NCI-H345 treated with DMSO at 0.1 percent for 48 hours (cell line): ENCODE measurements around the gene SEPTIN3.
"Not testable (repeated sequence)": the region's sequence is repeated elsewhere in the genome, so short reads cannot be mapped to it uniquely, and the experiment has no call there.

Experiments
- DNase-seq: peaks from one replicate; lab custom pipeline; 2025; ENCODE audit not compliant: unreplicated experiment; lab: John Stamatoyannopoulos, UW

The SEPTIN3 gene

DNA sequence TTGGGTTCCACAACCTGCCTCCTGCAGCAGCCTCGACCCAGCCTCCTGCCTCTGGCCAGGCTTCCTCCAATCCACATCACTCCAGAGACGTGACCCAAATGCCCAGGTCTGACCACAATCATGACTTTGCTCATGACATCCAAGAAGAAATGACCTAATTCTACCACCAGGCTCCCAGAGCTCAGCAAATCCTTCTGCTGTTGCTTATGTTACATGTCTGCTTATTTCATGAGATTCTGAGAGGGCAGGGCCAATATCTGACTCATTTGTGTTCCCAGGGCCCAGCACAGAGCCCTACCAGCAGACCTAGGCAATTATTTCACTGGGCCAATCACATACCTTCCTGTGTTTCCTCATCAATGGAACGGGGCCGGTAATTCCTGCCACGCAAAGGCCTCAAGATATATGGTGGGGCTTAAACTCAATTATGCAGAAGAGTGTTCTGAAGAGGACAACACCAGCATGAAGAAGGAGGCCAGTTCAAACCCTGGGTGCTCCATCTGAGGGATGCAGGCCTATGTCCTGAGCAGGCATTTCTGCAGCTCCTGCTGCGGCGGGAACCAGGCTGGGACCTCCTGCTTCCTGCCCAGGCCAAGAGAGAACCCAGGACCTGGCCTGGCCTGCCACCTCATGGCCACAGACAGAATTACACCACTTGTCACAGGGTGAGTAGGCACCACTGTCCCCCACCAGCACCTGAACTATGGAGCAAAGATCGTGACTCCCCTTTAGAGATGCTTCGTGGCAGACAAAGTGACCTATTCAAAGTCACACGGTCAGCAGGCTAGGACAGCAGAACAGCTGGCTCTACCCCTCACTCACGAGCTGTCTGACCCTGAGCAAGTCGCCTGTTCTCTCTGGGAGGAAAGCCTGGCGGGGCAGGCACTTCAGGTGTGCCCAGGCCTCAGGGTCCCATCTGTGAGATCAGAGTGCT is 28.1 kb upstream of the SEPTIN3 start:
- peak; percentile 15 for DNase-seq

DNA sequence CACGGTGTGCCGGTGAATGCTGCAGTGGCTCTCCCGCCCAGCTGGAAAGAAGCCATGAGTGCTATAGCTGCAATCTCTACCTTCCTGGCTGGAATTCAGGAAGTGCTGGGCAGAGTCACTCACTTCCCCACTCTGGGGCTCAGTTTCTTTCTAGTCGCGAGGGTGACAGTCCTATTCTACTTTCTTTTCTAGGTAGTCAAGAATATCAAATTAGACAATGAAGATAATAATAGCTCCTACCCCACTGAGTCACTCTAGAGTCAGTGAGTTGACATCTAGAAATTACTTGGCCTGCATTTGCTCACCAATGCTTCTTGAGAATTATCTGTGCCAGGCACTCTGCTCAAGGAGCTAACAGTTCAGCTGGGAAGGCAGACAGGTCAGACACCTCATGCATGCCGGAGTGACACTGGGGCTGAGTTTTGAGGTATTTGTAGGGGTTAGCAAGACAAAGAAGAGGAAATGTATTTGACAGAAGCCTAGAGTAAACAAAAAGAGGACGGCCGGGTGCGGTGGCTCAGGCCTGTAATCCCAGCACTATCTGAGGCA is 25.5 kb upstream of the SEPTIN3 start:
- DNase-seq, result no peak

DNA sequence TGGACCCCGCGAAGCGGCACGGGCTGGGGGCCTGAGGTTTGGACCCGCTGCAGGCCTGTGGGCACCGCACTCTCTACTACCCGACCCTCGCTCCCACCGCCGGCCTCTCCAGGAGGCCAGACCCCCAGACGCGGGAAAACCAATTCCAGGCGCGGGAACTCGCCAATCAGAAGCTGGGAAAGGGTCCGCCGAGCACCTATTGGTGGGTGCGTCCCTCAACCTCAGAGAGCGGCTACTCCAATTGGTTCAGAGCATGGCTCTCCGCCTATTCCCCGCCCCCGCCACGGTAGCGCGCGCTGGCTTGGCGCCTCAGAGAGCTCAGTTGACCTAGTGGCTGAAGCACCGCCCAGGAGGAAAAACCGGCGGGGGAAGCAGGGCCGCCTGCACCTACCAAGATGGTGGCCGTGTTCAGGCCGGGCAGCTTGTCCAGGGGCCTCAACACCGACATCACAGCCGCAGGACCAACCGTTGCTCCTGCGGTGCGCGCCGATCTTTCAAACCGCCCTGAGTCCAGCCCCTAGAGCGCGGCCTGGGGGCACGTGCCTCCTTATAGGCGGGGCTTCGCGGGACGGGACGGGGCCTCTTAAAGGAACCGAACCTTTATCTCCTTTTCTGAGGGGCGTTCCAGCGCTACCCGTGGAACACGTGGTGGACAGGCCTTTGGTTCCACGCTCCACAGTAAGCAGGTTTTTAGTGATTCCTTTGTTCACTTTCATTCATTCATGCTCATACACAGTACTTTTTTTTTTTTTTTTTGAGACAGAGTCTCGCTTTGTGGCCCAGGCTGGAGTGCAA is 22.4 kb upstream of the SEPTIN3 start, which contains the start of gene CENPM:
Gene CENPM, minus strand, starts transcription at position 524 of the 795 bp plus-strand sequence. Its CDS starts 76 bp downstream, at position 448.
- DNase-seq, result peak; percentile 82

DNA sequence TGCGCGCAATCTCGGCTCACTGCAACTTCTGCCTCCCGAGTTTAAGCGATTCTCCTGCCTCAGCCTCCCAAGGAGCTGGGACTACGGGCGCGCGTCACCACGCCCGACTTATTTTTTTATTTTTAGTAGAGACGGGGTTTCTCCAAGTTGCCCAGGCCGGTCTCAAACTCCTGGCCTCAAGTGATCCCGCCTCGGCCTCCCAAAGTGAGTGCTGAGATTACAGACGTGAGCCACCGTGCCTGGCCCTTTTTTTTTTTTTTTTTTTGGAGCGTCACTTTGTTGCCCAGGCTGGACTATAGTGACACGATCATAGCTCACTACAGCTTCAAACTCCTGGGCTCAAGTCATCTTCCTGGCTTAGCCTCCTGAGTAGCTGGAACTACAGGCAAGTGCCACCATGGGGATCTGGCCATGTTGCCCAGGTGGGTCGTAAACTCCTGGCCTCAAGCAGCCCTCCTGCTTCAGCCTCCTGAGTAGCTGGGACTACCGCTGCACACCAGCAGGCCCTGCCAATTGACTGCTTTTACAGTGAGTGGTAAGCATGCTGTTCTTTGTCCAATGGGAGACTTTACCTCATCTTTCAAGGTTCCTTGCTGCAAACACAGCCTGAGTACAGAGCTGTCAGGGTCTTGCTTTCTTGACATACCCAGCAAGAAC is 21.7 kb upstream of the SEPTIN3 start:
- DNase-seq, result no peak

DNA sequence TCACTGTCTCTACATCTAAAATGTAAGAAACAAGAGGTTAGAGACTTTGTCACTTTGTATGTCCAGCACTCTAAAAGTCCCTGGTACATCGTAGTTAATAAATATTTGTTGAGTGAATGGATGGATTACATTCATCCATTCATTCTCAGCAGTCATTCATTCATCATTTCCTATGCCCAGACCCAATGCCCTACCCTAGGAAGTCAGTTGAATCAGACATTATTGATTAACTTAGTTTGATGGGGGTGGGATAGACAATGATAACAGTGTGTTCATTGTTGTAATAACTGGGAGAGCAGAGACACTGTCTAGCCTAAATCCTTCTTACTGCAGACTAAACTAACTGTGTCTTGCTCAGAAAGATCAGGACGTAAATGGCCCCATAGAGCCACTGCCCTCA is 21.1 kb upstream of the SEPTIN3 start:
- no peak for DNase-seq

DNA sequence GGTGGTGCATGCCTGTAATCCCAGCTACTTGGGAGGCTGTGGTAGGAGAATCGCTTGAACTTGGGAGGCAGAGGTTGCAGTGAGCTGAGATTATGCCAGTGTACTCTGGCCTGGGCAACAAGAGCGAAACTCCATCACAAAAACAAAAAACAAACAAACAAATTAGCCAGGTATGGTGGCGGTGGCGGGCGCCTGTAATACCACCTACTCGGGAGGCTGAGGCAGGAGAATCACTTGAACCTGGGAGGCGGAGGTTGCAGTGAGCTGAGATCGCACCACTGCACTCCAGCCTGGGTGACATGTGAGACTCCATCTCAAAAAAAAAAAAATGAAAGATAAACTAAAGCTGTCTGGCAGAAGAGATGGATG is 20.3 kb upstream of the SEPTIN3 start:
- DNase-seq, result not testable (repeated sequence)

DNA sequence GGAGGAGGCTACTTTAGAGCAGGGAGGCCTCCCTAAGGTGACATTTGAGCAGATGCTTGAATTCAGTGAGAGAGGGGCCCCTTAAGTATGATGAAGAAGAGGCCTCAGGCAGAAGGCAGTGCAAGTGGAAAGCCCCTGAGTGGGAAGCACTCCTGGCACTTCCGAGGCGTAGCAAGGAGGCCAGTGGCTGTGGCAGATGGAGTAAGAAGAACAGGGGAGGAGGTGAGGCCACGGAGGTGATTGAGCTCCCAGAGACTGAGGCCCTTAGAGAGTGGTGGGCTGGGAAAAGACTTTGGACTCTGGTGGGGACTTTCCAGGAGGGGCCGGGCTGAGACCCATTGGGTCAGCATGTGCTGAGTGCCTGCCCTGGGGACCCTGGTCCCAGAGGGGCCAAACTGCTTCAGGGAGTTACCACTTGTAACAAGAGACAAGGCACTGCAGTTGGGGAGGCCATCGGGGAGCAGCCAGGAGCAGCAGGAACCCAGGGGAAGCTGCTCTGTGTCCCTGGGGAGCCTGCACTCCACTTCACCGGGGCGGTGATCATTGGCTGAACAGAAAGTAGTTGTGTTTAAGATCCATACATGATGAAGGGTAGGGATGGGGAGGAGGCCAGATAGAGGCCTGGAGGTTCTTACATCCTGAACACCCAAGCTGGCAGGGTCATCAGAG is 19.8 kb upstream of the SEPTIN3 start:
- no peak for DNase-seq

DNA sequence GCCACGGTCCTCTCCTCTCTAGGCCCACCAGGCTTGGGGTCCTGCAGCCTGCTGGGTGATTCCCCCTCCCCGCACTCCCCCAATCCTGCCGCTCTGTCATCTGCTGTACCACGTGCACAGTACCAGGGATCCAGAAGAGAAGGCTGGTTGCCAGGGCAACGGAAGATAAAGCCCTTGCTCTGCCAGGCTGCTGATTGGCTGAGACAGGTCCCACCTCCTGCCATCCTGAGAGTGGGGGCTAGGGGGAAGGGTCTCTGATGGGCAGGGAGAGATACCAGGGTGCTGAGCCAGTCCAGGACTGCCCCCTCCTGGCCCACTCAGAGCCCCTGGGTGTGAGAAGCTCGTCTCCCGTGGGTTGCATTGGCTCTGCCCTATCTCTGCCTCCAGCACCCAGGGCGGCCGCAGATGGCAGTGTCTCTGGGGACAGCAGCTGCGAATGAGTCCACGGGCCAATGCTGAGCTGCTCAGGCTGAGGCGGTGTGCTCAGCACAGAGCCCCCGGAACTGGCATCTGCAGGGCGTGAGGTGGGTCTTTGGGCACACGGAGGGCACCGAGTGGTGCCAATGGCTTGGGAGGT is 17.3 kb upstream of the SEPTIN3 start, which contains the start of gene SMIM45:
Gene SMIM45, plus strand, starts transcription at position 253 of the 577 bp plus-strand sequence.
- no peak for DNase-seq

DNA sequence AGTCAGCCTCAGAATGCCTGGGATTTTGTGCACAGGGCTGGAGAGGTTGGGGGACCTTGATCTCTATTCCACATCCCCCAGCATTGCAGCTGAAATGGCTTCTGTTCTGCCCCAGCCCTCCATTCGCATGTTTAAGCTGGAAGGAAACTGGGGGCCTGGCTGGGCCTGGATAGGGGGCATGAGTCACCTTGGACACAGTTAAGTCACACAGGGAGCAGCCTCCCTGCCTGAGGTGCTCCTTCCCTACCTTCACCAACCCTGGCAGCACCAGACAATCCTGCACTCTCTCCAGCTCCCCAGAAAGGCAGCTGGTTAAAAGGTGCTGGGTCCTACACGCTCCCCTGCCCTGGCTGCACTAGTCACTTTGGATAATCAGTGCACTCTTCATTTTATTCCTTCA is 16.5 kb upstream of the SEPTIN3 start:
- DNase-seq, result no peak

DNA sequence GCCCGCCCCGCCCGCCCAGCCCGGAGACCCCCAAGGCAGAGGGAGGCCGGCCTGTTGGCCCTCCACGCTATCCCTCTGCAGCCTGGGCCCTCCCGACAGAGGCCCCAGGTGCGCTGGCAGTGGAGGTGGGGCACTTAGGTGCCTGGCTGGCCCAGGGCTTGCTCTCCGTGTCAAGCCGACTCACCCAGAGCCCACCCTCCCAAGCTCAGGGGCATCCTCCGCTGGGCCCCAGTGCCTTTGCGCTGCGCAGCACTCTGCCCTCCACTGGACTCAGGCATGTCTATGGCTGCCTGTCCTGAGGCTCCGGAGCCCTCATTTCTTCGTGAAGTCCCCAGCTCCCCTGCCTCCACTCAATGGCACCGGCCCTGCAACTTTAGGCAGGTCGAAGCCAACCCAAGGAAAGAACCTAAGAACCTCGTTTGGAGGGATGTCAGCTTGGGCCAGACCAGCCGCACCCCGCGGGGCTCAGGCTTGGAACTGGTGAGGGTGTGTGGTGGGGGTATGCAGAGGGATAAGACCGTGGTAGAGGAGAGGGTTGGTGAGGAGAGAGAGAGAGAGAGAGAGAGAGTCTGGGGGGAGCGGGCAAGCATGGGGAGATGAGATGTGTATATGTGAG is 11.2 kb upstream of the SEPTIN3 start:
- no peak for DNase-seq

DNA sequence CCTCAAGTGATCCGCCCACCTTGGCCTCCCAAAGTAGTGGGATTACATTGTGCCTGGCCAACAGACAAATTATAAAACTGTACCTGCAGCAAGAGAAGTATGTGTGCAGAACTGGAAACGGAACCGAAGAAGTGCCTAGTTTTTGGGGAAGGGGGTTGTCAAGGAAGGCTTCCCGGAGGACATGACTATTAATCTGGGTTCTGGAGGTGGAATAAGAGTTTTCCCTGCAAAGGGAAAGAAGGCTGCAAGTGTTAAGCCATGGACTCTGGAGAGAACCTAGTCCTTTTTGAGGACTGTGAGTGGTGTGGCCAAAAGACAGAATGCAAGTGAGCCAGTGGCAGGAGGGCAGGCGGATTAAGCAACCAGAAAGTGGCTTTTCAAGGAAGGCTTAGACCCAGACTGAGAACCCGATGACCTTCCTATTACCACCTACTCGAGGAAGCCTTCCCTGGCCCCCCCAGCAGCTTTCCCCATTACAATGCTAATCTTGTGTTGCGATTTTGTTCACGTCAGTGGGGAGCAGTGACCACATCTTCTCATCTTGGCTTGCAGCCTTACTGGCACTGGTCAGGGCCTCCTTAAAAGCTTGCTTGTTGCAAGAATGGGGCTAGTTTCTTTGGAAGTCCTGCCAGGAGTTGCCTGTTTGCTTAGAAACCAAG is 5.7 kb upstream of the SEPTIN3 start:
- DNase-seq, result no peak

DNA sequence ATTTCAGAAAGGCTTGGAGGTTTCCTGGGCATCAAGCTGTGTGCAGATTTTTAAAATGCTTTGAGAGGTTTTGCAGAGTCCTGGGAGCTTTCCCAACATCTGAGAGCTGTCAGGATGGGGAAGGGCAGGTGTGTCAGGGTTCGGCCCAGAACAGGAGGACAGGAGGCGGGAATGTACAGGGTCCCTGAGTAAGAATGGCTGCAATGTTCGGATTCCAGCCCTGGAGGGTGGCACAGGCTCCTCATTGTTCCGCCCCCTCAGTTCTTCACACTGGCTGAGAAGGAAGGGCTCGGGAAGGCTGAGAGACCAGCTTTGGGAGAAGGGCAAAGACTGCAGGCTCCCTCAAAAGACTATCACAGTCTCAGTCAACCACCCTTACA is 5.1 kb upstream of the SEPTIN3 start:
- no peak for DNase-seq

DNA sequence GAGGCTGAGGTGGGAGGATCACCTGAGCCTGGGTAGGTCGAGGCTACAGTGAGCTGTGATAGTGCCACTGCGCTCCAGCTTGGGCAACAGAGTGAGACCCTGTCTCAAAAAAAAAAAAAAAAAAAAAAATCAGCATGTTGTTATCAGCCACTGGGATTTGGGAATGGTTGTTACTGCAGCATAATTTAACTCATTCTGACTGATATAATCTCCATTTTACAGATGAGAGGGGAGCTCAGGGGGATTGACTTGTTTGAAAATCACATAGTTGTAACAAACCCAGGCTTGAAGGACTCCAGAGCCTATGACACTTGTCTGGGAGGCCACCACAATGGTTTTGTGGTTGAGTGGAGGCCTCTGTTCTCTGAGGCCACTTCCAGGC is 3.0 kb upstream of the SEPTIN3 start:
- no peak for DNase-seq

DNA sequence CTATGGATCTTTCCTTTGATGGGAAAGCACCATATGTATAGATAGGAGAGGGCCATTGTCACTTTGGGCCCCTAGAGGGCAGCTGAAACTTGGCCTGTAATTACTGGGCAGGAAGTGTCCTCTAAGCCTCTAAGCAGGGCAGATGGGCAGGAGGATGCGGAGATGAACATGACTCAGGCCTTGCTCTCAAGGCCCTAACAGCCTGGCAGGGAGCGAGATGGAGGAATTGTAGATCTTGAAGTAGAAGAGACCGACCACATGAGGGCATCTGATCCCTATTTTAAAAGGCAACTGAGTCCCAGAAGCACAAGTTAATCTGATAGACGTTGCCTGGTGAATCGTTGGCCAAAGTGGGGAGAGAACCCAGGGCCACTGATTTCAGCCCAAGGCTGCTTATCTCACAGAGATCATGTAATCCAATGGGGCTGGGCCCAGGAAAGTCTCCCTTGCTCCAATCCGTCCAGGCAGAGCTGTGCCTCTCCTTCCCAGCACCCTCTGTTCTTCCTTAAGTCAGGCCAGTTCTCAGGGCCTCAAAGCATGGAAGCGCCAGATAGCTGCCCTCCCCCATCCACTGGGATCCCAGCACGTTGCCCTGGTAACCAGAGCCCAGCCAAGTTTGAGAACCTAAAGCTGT is 2.5 kb upstream of the SEPTIN3 start:
- DNase-seq, result no peak

DNA sequence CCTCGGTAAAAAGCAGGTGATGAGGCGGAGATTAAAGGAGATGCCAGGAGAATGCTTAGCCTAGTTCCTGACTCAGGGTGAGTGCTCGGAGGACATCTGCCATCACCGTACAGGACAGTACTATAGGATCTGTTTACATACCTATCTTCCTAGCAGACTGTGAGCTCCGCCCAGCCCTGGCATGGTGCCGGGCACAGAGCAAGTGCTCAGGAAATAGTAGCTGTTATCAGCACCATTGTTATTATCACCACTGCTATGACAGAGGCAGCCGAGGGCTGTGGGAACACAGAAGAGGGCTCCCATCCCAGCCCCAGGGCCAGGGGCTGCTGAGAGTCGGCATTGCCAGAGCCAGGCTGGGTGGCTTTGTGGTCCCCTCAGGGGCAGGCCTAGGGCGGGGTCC is 642 bp upstream of the SEPTIN3 start:
- peak; percentile 60 for DNase-seq

DNA sequence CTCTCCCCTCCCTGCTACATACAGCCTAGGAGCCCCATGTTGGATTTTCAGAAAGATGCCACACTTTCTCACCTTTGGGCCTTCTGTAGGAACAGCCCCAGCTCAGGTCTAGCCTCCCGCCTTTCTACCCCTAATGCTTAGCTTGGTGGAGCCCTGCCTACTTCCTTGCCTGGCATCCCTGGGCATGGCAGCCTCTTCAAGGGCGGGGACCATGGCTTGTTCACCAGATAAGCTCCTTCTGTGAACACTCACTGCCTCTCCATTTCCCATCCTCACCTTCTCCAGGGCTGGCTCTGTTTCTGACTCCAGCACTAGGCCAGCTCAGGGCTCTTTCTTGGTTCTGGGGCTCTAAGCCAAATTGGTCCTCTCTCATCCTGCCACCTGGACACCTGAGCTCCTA is 1.4 kb downstream of the SEPTIN3 start:
- no peak for DNase-seq

DNA sequence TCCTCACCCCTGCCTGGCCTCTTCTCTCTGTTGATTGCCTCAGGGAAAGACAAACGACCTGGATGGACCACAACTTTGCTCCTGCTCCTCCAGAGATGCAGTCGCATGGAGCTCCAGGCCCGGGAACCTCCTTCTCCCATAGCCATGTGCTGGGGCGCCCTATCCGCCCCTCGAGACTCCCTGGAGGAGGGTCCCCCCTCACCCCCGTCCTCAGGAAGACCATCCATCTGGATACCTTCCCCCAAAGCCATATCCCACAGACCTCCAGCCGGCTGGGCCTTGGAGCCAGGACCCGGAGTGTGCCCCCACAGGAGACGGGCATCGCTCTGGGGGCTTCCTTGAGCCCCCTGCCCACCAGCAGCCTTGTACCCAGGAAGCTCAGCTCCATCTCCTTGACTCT is 2.2 kb downstream of the SEPTIN3 start:
- DNase-seq, result no peak

DNA sequence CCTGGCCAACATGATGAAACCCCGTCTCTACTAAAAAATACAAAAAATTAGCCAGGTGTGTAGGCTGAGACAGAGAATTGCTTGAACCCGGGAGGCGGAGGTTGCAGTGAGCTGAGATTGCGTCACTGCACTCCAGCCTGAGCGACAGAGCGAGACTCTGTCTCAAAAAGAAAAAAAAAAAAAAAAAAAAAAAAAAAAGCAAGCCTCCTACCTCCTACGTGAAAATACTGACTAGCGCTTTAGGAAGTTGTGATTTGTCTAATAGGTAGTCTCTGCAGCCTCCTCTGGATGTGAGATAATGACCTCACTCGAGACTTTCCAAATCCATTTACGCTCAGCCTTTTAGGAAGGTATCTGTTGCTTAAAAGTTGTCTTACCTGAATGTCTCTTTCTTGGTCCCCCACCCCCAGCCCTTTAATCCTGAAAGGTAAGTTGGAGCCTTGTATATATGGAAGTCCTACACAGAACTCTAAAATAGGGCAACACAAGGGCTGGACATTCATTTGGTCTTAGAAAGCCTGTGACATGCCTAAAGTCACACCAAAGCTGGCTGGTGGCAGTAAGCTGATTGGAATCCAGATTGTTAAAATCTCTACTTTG is 5.5 kb downstream of the SEPTIN3 start:
- DNase-seq, result no peak
